Endothelial cell of umbilical vein (primary cell): ENCODE data around the gene C10orf71.

Source experiments
- CTCF ChIP-seq, 2 donors: IDR thresholded peaks; 1 replicate in 1 of 2; 2 replicates in 1 of 2; pipeline ENCODE4 v1.5.1; 2011; ENCODE audit warnings: low read length in 2 of 2, mild to moderate bottlenecking in 2 of 2, moderate library complexity in 2 of 2, control low read depth in 1 of 2, inconsistent platforms in 1 of 2, low read depth in 1 of 2; ENCODE audit not compliant: insufficient read depth in 1 of 2; ENCODE audit errors: extremely low read depth in 1 of 2
- JUN ChIP-seq: IDR thresholded peaks from 2 replicates; pipeline ENCODE4 v1.6.1; 2011; ENCODE audit warnings: borderline replicate concordance, low read depth; ENCODE audit not compliant: insufficient read length, insufficient read depth
- MAX ChIP-seq: IDR thresholded peaks from 2 replicates; pipeline ENCODE4 v1.6.1; 2011; ENCODE audit not compliant: insufficient read depth, insufficient read length
- MYC ChIP-seq: IDR thresholded peaks from one replicate; pipeline ENCODE4 v1.6.1; 2011; ENCODE audit warnings: mild to moderate bottlenecking, low read depth, low read length

- TF ChIP-seq MYC (no peak), CTCF (IDR thresholded peaks at IDR 0.05; ENCODE audit: extremely low read depth in 1 of 2, insufficient read depth in 1 of 2, low read depth in 1 of 2, low read length in 2 of 2) (peak; percentile 23 to 27), JUN (no peak), MAX (no peak)
Measured at GRCh38 chr10:49281461-49281860, 17.5 kb upstream of the C10orf71 start.
